Lower leg skin (tissue), 4 donors: ENCODE measurements around the gene PDE8B. TPM values are rescaled to one million over a fixed set of nuclear protein-coding genes. Genes with fewer than 3 reads are reported as not detected.

ENCODE experiments used
- DNase-seq, 2 donors: peaks; one replicate each; pipeline ENCODE4 v3.0.0-alpha.2; 2019; ENCODE audit warnings: low spot score in 2 of 2
- H3K4me3 ChIP-seq: fragments of 200-600 bp; sonication (generic); 2 replicates; pipeline ENCODE4 v1.5.1; 2017; ENCODE audit warnings: mild to moderate bottlenecking, low read depth; ENCODE audit not compliant: poor library complexity, severe bottlenecking
- POLR2A ChIP-seq, 2 donors: fragments of 450-650 bp; IDR thresholded peaks; one replicate each; pipeline ENCODE4 v1.6.1; 2016 to 2017; ENCODE audit warnings: antibody characterized with exemption in 2 of 2, mild to moderate bottlenecking in 1 of 2, moderate library complexity in 1 of 2
- whole genome bisulfite sequencing, 2 donors: methylation state at CpG; one replicate each; pipeline ENCODE4 v1.1.5; 2018; 5-methylcytosine and 5-hydroxymethylcytosine counted together
- intact Hi-C: fragments of 100-400 bp; cut with DNase I; formaldehyde crosslinking; loops from one replicate; pipeline ENCODE4 v1.15.0; 2023; ENCODE audit warnings: low total_unique reads
- total RNA-seq, 4 donors: library from RNA; depleted of rRNA; stranded (reverse); fragments of >200 nt; gene quantifications; one replicate each; pipeline ENCODE4 v1.1.0, GENCODE V29; 2016
- TF ChIP-seq, protein P1 (sequence below), 3 donors: fragments of 450-650 bp; IDR thresholded peaks; one replicate each; pipeline ENCODE4 v1.5.1; 2016; ENCODE audit warnings: antibody characterized with exemption in 3 of 3, mild to moderate bottlenecking in 3 of 3, moderate library complexity in 2 of 3

Gene PDE8B
- total RNA-seq, 4 donors from 2014 or later, result 2.3 to 4.5 (median 2.6) TPM

DNA sequence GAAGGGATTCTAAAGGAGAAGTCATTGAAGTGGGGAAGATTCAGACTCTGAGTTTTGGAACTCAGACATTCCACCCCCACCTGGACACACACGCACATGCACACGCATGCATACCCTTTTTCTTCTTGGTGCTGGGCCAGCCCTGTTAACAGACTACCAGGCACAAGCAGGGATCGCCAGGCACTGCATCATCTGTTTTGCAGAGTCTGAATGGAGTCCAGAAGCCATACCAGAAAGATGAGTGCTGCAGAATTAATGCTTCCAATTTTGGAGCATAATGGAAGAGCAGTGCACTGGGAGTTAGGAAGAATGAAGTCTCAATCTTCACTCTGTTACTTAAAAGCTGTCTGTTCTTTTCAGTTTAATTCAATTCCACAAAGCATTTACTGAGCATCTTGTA lies 95.5 kb downstream of the PDE8B start:
- TF ChIP-seq, protein P1, sequence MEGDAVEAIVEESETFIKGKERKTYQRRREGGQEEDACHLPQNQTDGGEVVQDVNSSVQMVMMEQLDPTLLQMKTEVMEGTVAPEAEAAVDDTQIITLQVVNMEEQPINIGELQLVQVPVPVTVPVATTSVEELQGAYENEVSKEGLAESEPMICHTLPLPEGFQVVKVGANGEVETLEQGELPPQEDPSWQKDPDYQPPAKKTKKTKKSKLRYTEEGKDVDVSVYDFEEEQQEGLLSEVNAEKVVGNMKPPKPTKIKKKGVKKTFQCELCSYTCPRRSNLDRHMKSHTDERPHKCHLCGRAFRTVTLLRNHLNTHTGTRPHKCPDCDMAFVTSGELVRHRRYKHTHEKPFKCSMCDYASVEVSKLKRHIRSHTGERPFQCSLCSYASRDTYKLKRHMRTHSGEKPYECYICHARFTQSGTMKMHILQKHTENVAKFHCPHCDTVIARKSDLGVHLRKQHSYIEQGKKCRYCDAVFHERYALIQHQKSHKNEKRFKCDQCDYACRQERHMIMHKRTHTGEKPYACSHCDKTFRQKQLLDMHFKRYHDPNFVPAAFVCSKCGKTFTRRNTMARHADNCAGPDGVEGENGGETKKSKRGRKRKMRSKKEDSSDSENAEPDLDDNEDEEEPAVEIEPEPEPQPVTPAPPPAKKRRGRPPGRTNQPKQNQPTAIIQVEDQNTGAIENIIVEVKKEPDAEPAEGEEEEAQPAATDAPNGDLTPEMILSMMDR (IDR thresholded peaks at IDR 0.05), result no peak
- no peak for TF ChIP-seq POLR2A (IDR thresholded peaks at IDR 0.05)
- WGBS, 2 donors, result 30 to 40% methylated on average over 3 of the region's 3 CpGs
- DNase-seq, result no peak
- H3K4me3 ChIP-seq, result no peak overlapping the region
- intact Hi-C loops, result no loop called here

DNA sequence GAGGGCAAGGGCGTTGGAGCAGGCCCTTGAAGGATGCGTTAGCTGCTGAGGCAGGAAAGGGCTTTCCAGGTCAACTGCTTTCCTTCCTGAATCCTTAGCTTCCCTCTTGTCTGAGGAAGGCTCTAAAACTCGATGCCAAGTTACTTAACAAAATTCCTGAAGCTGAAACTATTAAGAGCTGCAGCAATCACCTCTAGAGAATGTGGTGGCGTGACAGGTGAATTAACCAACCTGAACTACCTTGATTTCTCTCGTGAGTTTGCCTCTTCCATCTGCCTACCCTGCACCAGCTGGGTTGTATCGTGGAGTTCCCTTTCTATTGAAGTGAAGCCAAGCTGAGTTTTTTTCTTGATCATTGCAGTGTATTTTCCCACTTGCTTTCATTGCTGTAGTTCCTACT lies 96.1 kb downstream of the PDE8B start:
- TF ChIP-seq, protein P1 (IDR thresholded peaks at IDR 0.05), result no peak
- no peak for TF ChIP-seq POLR2A (IDR thresholded peaks at IDR 0.05)
- WGBS, 2 donors, result 45 to 61% methylated on average over 6 of the region's 6 CpGs
- intact Hi-C loops, result no loop called here
- no peak overlapping the region for H3K4me3 ChIP-seq
- DNase-seq, result no peak

DNA sequence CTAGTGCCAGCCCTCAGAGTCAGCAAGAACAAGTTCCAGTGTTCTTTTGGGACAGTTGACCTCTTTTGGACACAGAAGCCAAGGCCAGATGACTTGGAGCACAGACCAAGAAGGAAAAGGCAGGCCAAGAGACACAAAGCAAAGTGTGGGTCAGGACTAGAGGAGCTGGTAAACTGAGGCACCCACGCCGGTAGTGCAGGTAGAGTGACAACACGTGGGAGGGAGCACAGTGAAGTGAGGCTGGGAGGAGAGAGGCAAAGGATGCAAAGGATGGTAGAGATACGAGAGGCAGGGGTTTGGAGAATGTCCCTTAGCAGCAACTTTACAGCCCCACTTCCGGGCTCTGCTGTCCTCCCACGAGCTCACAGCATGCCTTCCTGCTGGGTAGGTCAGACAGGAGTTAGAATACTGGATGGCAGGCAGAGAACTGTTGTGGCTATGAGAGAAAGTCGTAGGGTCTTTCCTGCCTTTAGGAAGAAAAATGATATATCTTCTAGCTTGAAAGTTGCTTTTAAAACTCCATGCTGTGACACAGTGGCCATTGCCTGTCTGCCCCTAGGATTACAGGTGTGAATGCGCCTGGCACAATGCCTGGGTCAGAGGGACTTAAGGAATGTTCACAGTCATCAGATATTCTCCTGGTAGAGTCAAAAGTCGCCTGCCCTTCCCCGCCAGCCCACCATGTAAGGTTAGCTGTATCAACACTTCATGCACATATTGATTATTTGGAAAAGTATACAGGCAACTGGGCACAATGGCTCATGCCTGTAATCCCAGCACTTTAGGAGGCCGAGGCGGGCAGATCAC lies 97.9 kb downstream of the PDE8B start:
- no peak for DNase-seq
- no peak overlapping the region for H3K4me3 ChIP-seq
- 83 to 84% methylated on average over 12 of the region's 12 CpGs for WGBS, 2 donors
- TF ChIP-seq POLR2A (IDR thresholded peaks at IDR 0.05), result no peak
- TF ChIP-seq, protein P1 (IDR thresholded peaks at IDR 0.05), result no peak
- intact Hi-C loops, result no loop called here

DNA sequence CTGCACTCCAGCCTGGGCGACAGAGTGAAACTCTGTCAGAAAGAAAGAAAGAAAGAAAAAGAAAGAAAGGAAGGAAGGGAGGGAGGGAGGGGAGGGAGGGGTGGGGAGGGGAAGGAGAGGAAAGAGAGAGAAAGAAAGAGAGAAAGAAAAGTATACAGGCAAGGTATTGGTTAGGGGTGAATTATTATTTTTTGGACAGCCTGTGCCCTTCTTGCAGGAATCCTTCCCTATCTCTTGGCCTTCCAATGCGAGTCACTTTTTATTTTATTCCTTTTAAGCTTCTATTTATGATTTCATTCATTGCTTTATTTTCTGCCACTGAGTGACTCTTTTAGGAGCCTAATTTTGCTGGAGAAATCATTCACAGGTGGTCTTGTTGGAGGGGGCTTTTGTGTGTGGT lies 98.7 kb downstream of the PDE8B start:
- WGBS, 2 donors, result 92 to 93% methylated on average over 2 of the region's 2 CpGs
- no peak overlapping the region for H3K4me3 ChIP-seq
- DNase-seq, result no peak
- intact Hi-C loops, result no loop called here
- TF ChIP-seq, protein P1 (IDR thresholded peaks at IDR 0.05), result no peak
- TF ChIP-seq POLR2A (IDR thresholded peaks at IDR 0.05), result no peak

DNA sequence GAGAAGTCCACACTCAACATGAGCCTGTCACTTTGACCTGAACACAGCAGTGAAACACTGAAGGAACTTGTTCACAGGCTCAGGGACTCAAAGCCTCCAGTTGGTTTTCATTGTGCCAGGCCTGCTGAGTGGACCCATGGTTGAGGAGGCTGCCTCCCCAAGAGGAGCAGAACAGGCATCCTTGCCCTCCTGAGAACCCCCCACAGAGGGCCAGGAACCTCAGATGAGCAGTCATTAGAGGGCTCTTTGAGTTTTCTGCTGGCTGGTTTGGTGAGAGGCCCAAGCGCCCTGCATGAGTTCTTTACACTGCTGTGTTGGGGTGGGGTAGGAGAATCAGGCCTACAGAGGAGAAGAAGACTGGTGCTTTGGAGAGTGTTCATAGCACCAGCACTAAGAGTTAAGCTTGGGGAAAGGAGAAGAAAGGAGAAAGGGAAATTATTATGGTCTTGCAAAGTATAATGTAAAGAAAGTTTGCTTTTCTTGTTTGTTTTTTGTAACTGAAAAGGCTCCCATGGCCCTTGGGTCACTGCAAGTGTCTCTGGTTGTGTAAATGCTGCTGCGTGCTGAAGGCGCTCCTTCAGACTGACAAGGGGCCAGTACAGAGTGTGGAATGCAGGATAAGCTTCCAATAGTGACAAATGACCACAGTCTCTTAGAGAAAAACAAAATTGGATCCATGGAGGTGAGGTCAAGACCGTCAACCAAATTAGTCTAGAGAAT lies 100.2 kb downstream of the PDE8B start:
- H3K4me3 ChIP-seq, result no peak overlapping the region
- TF ChIP-seq, protein P1 (IDR thresholded peaks at IDR 0.05), result no peak
- no peak for TF ChIP-seq POLR2A (IDR thresholded peaks at IDR 0.05)
- WGBS, 2 donors, result 94 to 95% methylated on average over 4 of the region's 4 CpGs
- intact Hi-C loops, result no loop called here
- DNase-seq, result no peak
